HUES64 (cell line): ENCODE measurements around the gene POLDIP2. TPM values are rescaled to one million over a fixed set of nuclear protein-coding genes. Genes with fewer than 3 reads are reported as not detected.
A peak's percentile ranks its signal among the peaks of the same experiment; 100 is the strongest.

Source experiments
- H3K27ac ChIP-seq: 2 replicates; pipeline ENCODE4 v1.7.0; 2013; ENCODE audit warnings: low read depth, low read length, inconsistent platforms
- H3K27me3 ChIP-seq: 2 replicates; pipeline ENCODE4 v1.6.1; 2013; ENCODE audit warnings: mild to moderate bottlenecking, low read length; ENCODE audit not compliant: insufficient read depth
- H3K36me3 ChIP-seq: 2 replicates; pipeline ENCODE4 v1.6.1; 2013; ENCODE audit warnings: mild to moderate bottlenecking, low read length; ENCODE audit not compliant: insufficient read depth
- H3K4me1 ChIP-seq: 2 replicates; pipeline ENCODE4 v1.6.1; 2013; ENCODE audit warnings: mild to moderate bottlenecking, low read length, moderate library complexity; ENCODE audit not compliant: insufficient read depth
- H3K4me3 ChIP-seq: 2 replicates; pipeline ENCODE4 v1.5.1; 2013; ENCODE audit warnings: mild to moderate bottlenecking, low read length, moderate library complexity
- H3K9ac ChIP-seq: 2 replicates; pipeline ENCODE4 v1.6.1; 2013; ENCODE audit warnings: mild to moderate bottlenecking, low read depth, low read length
- H3K9me3 ChIP-seq: 2 replicates; pipeline ENCODE4 v1.6.1; 2013; ENCODE audit warnings: low read depth, low read length; ENCODE audit not compliant: insufficient read depth
- WGBS: fragments of 150-250, 120-280 bp; methylation state at CpG from one replicate; pipeline ENCODE4 v1.1.7; 2013; ENCODE audit warnings: missing lambda C conversion rate; 5-methylcytosine and 5-hydroxymethylcytosine counted together
- polyA plus RNA-seq, 2 experiments: library from polyadenylated mRNA; stranded (reverse); fragments of 50-300 nt; gene quantifications; one replicate each; pipeline ENCODE4 v1.2.3, GENCODE V29; 2013

POLDIP2 gene
- 54.3 TPM for polyA plus RNA-seq (2013, experiment 1 of 2)
- 51.4 TPM for polyA plus RNA-seq (2013, experiment 2 of 2)

- peak within 1 kb of the TSS; percentile 94 for H3K9ac ChIP-seq
- H3K4me3 ChIP-seq = peak within 1 kb of the TSS; percentile 94
- H3K36me3 ChIP-seq = peaks cover 61% of the 10 kb centered on the region
- H3K9me3 ChIP-seq = no peaks in the 10 kb centered on the region
- H3K27me3 ChIP-seq = no peaks in the 10 kb centered on the region
- peaks cover 5% of the 10 kb centered on the region; the same call in 1 of the 2 replicates for H3K4me1 ChIP-seq
- WGBS = under 1% methylated on average over 80 of the region's 80 CpGs
- peak within 1 kb of the TSS; percentile 86 for H3K27ac ChIP-seq
Measured at GRCh38 chr17:28357061-28357900, at the start of gene POLDIP2. TSS of gene POLDIP2 (minus strand) at chr17:28357527. CDS start at chr17:28357448, 79 bp downstream.

GRCh38 chr17:28406473-28406814 lies 49.1 kb upstream of the POLDIP2 start:
- H3K4me1 ChIP-seq = peaks cover 58% of the 10 kb centered on the region
- peak overlapping the region; percentile 67 for H3K4me3 ChIP-seq

GRCh38 chr17:28405632-28406472 lies 48.5 kb upstream of the POLDIP2 start, which contains the start of gene SLC46A1:
TSS of gene SLC46A1 (minus strand) at chr17:28406212. CDS start at chr17:28406114, 98 bp downstream.
- WGBS = 1% methylated on average over 70 of the region's 70 CpGs
- Histone ChIP-seq H3K9me3 (no peaks in the 10 kb centered on the region), H3K27ac (0 out of 2 replicates have a peak within 1 kb of the TSS, but pooled peaks have one; percentile 19), H3K27me3 (peaks cover 61% of the 10 kb centered on the region), H3K9ac (peak within 1 kb of the TSS; percentile 56), H3K4me3 (peak within 1 kb of the TSS; percentile 67), H3K4me1 (peaks cover 57% of the 10 kb centered on the region), H3K36me3 (no peaks in the 10 kb centered on the region)

More at GRCh38 chr17:28406473-28406814, 49.1 kb upstream of the POLDIP2 start:
- no peak overlapping the region for H3K27ac ChIP-seq
- H3K9ac ChIP-seq = no peak overlapping the region
- no peaks in the 10 kb centered on the region for H3K9me3 ChIP-seq
- peaks cover 57% of the 10 kb centered on the region for H3K27me3 ChIP-seq
- H3K36me3 ChIP-seq = no peaks in the 10 kb centered on the region
- WGBS = 33% methylated on average over 9 of the region's 9 CpGs

- no peaks in the 10 kb centered on the region for H3K9me3 ChIP-seq
- peaks cover 57% of the 10 kb centered on the region for H3K4me1 ChIP-seq
- H3K36me3 ChIP-seq = no peaks in the 10 kb centered on the region
- H3K4me3 ChIP-seq = peak overlapping the region; percentile 67
- H3K27ac ChIP-seq = no peak overlapping the region
- 42% methylated on average over 33 of the region's 33 CpGs for WGBS
- no peak overlapping the region for H3K9ac ChIP-seq
- peaks cover 67% of the 10 kb centered on the region for H3K27me3 ChIP-seq
Measured at GRCh38 chr17:28404812-28405570, 47.7 kb upstream of the POLDIP2 start.

GRCh38 chr17:28404461-28404811 lies 47.1 kb upstream of the POLDIP2 start:
- Histone ChIP-seq H3K27me3 (peaks cover 68% of the 10 kb centered on the region), H3K4me3 (no peak overlapping the region), H3K9me3 (no peaks in the 10 kb centered on the region), H3K27ac (no peak overlapping the region), H3K4me1 (peaks cover 57% of the 10 kb centered on the region), H3K9ac (no peak overlapping the region), H3K36me3 (no peaks in the 10 kb centered on the region)
- WGBS = 91% methylated on average over 5 of the region's 5 CpGs

GRCh38 chr17:28404007-28404406 lies 46.7 kb upstream of the POLDIP2 start:
- peaks cover 70% of the 10 kb centered on the region for H3K27me3 ChIP-seq
- H3K4me3 ChIP-seq = no peak overlapping the region
- peaks cover 57% of the 10 kb centered on the region for H3K4me1 ChIP-seq
- H3K9ac ChIP-seq = no peak overlapping the region
- 95% methylated on average over 2 of the region's 2 CpGs for WGBS
- no peak overlapping the region for H3K27ac ChIP-seq
- no peaks in the 10 kb centered on the region for H3K36me3 ChIP-seq
- no peaks in the 10 kb centered on the region for H3K9me3 ChIP-seq

- 74% methylated on average over 6 of the region's 6 CpGs for WGBS
- peaks cover 47% of the 10 kb centered on the region for H3K4me1 ChIP-seq
- peaks cover 72% of the 10 kb centered on the region for H3K27me3 ChIP-seq
- no peaks in the 10 kb centered on the region for H3K36me3 ChIP-seq
- no peak overlapping the region for H3K27ac ChIP-seq
- H3K9ac ChIP-seq = no peak overlapping the region
- no peak overlapping the region for H3K4me3 ChIP-seq
- H3K9me3 ChIP-seq = no peaks in the 10 kb centered on the region
Measured at GRCh38 chr17:28402844-28403243, 45.5 kb upstream of the POLDIP2 start.

GRCh38 chr17:28402224-28402630 lies 44.9 kb upstream of the POLDIP2 start:
- H3K9me3 ChIP-seq = no peaks in the 10 kb centered on the region
- peaks cover 40% of the 10 kb centered on the region for H3K4me1 ChIP-seq
- peaks cover 70% of the 10 kb centered on the region for H3K27me3 ChIP-seq
- WGBS = 18% methylated on average over 3 of the region's 3 CpGs
- no peak overlapping the region for H3K4me3 ChIP-seq
- no peak overlapping the region for H3K9ac ChIP-seq
- no peaks in the 10 kb centered on the region for H3K36me3 ChIP-seq
- no peak overlapping the region for H3K27ac ChIP-seq

- 92% methylated on average over 4 of the region's 4 CpGs for WGBS
Measured at GRCh38 chr17:28399808-28400207, 42.5 kb upstream of the POLDIP2 start.

GRCh38 chr17:28398280-28398981 lies 41.1 kb upstream of the POLDIP2 start:
- Histone ChIP-seq H3K4me1 (peaks cover 17% of the 10 kb centered on the region), H3K27me3 (peaks cover 35% of the 10 kb centered on the region), H3K36me3 (no peaks in the 10 kb centered on the region), H3K4me3 (no peak overlapping the region), H3K9me3 (no peaks in the 10 kb centered on the region), H3K9ac (no peak overlapping the region), H3K27ac (no peak overlapping the region)
- 89% methylated on average over 6 of the region's 6 CpGs for WGBS

More at GRCh38 chr17:28399808-28400207, 42.5 kb upstream of the POLDIP2 start:
- Histone ChIP-seq H3K9ac (no peak overlapping the region), H3K36me3 (no peaks in the 10 kb centered on the region), H3K9me3 (no peaks in the 10 kb centered on the region), H3K27ac (no peak overlapping the region), H3K4me3 (no peak overlapping the region), H3K27me3 (peaks cover 49% of the 10 kb centered on the region), H3K4me1 (peaks cover 25% of the 10 kb centered on the region)
